K562 (cell line): ENCODE measurements around the gene OR12D3.

Source experiments
- CEBPG ChIP-seq, 3 experiments: fragments of 200-800 bp in 1 of 3; sonication (Bioruptor generic) in 1 of 3; sonication (generic) in 1 of 3; formaldehyde crosslinking in 1 of 3; IDR thresholded peaks in 2 of 3; conservative IDR thresholded peaks in 1 of 3; 2 replicates each; pipeline versions ENCODE4 v1.6.1 to v1.8.0; 2016 to 2022; ENCODE audit warnings: missing compliant biosample characterization in 2 of 3, missing genetic modification characterization in 2 of 3, mild to moderate bottlenecking in 1 of 3, missing genetic modification reagents in 1 of 3
- CTCF ChIP-seq, 3 experiments: IDR thresholded peaks in 2 of 3; conservative IDR thresholded peaks in 1 of 3; 2 replicates each; pipeline ENCODE4 v1.5.1; 2011 to 2012; ENCODE audit warnings: low read length in 3 of 3, mild to moderate bottlenecking in 3 of 3, control low read depth in 2 of 3, improper control_type of control experiment in 1 of 3, inconsistent platforms in 1 of 3, low read depth in 1 of 3, mixed read lengths in 1 of 3, moderate library complexity in 1 of 3; ENCODE audit not compliant: insufficient read depth in 2 of 3
- E2F5 ChIP-seq: sonication (generic); formaldehyde crosslinking; IDR thresholded peaks from 2 replicates; pipeline ENCODE4 v1.8.0; 2022; ENCODE audit warnings: mild to moderate bottlenecking, missing genetic modification reagents
- JUNB ChIP-seq: fragments of 450-650 bp; formaldehyde crosslinking; conservative IDR thresholded peaks from 2 replicates; pipeline ENCODE4 v1.4.0; 2020; ENCODE audit warnings: mild to moderate bottlenecking
- KDM1A ChIP-seq, 2 experiments: fragments of 450-650 bp; IDR thresholded peaks; 2 replicates each; pipeline ENCODE4 v1.6.1; 2016; ENCODE audit warnings: mild to moderate bottlenecking in 2 of 2
- KHSRP ChIP-seq: fragments of 450-650 bp; IDR thresholded peaks from 2 replicates; pipeline ENCODE4 v1.6.1; 2017
- POLR2A ChIP-seq: fragments of 450-650 bp; conservative IDR thresholded peaks from 2 replicates; pipeline ENCODE4 v1.6.1; 2016
- TOE1 ChIP-seq, 2 experiments: fragments of 450-650 bp in 1 of 2; sonication (generic) in 1 of 2; formaldehyde crosslinking in 1 of 2; IDR thresholded peaks; 2 replicates each; pipeline versions ENCODE4 v1.7.1 to v1.8.0; 2016 to 2022; ENCODE audit warnings: borderline replicate concordance in 2 of 2, mild to moderate bottlenecking in 2 of 2, antibody characterized with exemption in 1 of 2, inconsistent platforms in 1 of 2, low read depth in 1 of 2, missing genetic modification reagents in 1 of 2, moderate library complexity in 1 of 2
- UBTF ChIP-seq, 2 experiments: IDR thresholded peaks; 2 replicates each; pipeline ENCODE4 v1.6.1; 2012; ENCODE audit warnings: improper control_type of control experiment in 2 of 2, low read depth in 2 of 2, low read length in 2 of 2, borderline replicate concordance in 1 of 2
- ZNF174 ChIP-seq: fragments of 250-450 bp; sonication (Bioruptor Pico); IDR thresholded peaks from 2 replicates; pipeline ENCODE4 v1.4.0; 2020; ENCODE audit warnings: mild to moderate bottlenecking

- TF ChIP-seq POLR2A (no peak), UBTF (IDR thresholded peaks at IDR 0.05; ENCODE audit: borderline replicate concordance in 1 of 2, low read depth in 2 of 2, low read length in 2 of 2) (no peak), KDM1A (IDR thresholded peaks at IDR 0.05) (no peak), JUNB (CRISPR knock-in tag) (no peak), CTCF (IDR thresholded peaks at IDR 0.05 in 2 of 3, conservative IDR thresholded peaks at IDR 0.05 in 1 of 3; ENCODE audit: insufficient read depth in 2 of 3, low read depth in 1 of 3, low read length in 3 of 3) (no peak), ZNF174 (CRISPR knock-in tag) (no peak), TOE1 (IDR thresholded peaks at IDR 0.05; ENCODE audit: borderline replicate concordance) (no peak), TOE1 (CRISPR knock-in tag; IDR thresholded peaks at IDR 0.05; ENCODE audit: borderline replicate concordance, low read depth) (no peak), KHSRP (no peak), CEBPG (CRISPR knock-in tag; IDR thresholded peaks at IDR 0.05) (no peak), CEBPG (tag; conservative IDR thresholded peaks at IDR 0.05 in 1 of 2, IDR thresholded peaks at IDR 0.05 in 1 of 2) (no peak), E2F5 (CRISPR knock-in tag) (no peak)
Observed at GRCh38 chr6:29368765-29369164, 6.3 kb downstream of the OR12D3 start, which contains the start of gene OR5V1.
